Activated naive CD4-positive, alpha-beta T cell treated with anti-CD3 and anti-CD28 coated beads, Interleukin-2, amount 50 U/mL, for 72 hours (primary cell): ENCODE results near the gene KCNB1. TPM values are rescaled to one million over a fixed set of nuclear protein-coding genes. Genes with fewer than 3 reads are reported as not detected.

ENCODE experiments used
- ATAC-seq, 2 donors: fragments of 150-1000 bp; cut with Tn5 transposase; 2 replicates each; pipeline ENCODE4 v1.10.0; 2021; ENCODE audit warnings: mild to moderate bottlenecking in 2 of 2, moderate library complexity in 2 of 2
- DNase-seq, 2 donors: peaks; one replicate each; pipeline ENCODE4 v3.0.0; 2021 to 2022; ENCODE audit warnings: low spot score in 2 of 2
- H3K27ac Mint-ChIP-seq, 2 donors: one replicate each; pipeline ENCODE4 v1.8.0; 2022; ENCODE audit warnings: mild to moderate bottlenecking in 2 of 2, mixed read lengths in 2 of 2
- H3K36me3 Mint-ChIP-seq, 2 donors: one replicate each; pipeline ENCODE4 v1.8.0; 2022; ENCODE audit warnings: mixed read lengths in 2 of 2
- H3K9me3 Mint-ChIP-seq, 2 donors: one replicate each; pipeline ENCODE4 v1.8.0; 2022; ENCODE audit warnings: mixed read lengths in 2 of 2
- total RNA-seq, 2 donors: library from RNA; stranded (reverse); gene quantifications; one replicate each; pipeline ENCODE4 v1.2.3, GENCODE V29; 2022

Gene KCNB1
- total RNA-seq, 2 donors from 2014 or later, result not detected

DNA sequence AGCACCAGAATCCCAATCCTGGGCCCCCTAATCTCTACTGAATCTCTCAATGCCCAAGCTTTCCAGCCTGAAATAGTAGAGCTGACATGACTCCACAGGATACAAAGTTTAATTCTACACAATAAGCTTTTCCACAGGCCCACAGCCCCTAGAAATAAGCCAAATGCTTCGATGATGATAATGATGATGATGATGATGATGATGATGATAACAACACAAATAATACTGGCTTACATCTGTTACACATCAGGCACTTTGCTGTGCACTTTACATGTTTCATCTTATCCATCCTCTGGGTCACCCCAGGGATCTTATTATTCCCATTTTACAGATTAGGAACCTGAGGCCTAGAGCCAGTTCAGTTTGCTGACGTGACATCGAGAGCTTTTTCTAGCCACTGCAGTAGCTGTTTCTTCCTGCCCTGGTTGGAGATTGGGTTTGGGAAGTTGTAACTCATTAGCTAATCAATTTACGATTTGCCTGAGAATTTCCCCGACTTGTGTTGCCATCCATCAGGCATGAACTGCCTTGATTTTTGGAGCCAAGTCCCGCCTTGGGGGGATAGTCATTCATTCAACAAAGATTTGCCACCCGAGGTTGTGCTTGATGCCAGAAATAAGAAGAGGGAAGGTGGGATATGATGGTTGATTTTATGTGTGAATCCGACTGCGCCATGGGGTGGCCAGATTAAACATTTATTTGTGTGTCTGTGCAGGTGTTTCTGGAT lies 20.4 kb downstream of the KCNB1 start:
- Mint-ChIP-seq H3K36me3 (no peaks in the 10 kb centered on the region), H3K9me3 (peaks cover 0 to 2% of the 10 kb centered on the region in 2 donors), H3K27ac (no peak overlapping the region)
- DNase-seq, result no peak
- no peak for ATAC-seq

DNA sequence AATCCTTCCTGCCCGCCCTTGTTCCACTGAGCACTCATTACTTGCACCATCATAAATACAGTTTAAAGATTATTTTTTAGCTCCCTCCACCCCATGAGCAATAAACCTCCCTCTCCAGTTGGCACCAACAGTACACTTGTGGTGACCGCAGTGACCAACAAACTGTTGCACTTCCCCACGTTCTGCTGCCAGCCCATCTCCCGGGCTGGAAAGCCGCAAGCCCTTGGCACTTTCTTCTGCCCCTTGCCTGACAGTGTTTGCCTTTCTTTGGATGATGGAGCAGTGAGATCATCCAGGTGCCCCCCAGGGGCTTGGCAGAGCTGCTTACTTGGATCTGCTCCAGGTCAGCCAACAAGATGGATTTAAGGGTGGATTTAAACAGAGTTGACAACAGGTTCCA lies 21.6 kb downstream of the KCNB1 start:
- no peak for DNase-seq
- H3K36me3 Mint-ChIP-seq, result no peaks in the 10 kb centered on the region
- no peak for ATAC-seq

GRCh38 chr20:49460131-49460530 lies 22.3 kb downstream of the KCNB1 start:
- no peak for ATAC-seq
- Mint-ChIP-seq H3K27ac (peak overlapping the region in 1 of 2 donors; percentile 44), H3K36me3 (no peaks in the 10 kb centered on the region), H3K9me3 (no peaks in the 10 kb centered on the region)
- DNase-seq, result no peak

More for the DNA sequence above, 21.6 kb downstream of the KCNB1 start:
- Mint-ChIP-seq H3K27ac (no peak overlapping the region), H3K9me3 (no peaks in the 10 kb centered on the region)

DNA sequence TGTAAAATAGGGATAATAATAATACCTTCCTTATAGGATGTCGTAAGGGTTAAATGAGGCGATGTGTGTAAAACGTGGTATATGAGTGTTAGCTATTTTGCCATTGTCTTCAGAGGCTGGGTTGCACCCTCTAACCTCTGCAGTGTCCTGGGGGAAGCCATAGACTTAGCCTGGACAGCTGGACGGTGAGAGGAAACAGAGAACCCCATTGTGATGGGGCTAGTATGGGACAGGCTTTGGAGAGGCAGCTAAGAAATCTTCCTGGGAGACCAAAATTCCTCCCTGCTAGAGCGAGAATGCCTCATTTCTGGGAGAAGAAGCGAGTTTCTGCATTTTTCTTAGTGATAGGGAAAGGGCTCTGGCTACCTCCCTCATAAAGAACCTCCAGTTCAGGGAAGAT lies 22.8 kb downstream of the KCNB1 start:
- Mint-ChIP-seq H3K36me3 (no peaks in the 10 kb centered on the region), H3K9me3 (no peaks in the 10 kb centered on the region), H3K27ac (no peak overlapping the region)
- DNase-seq, result no peak
- ATAC-seq, result no peak

- H3K36me3 Mint-ChIP-seq, result no peaks in the 10 kb centered on the region
- H3K27ac Mint-ChIP-seq, result no peak overlapping the region
- H3K9me3 Mint-ChIP-seq, result no peaks in the 10 kb centered on the region
- DNase-seq, result no peak
- no peak for ATAC-seq
These were observed 25.0 kb downstream of the KCNB1 start for GRCh38 chr20:49457444-49457843.

GRCh38 chr20:49456646-49457045 lies 25.8 kb downstream of the KCNB1 start:
- Mint-ChIP-seq H3K27ac (no peak overlapping the region), H3K36me3 (no peaks in the 10 kb centered on the region), H3K9me3 (no peaks in the 10 kb centered on the region)
- DNase-seq, result no peak
- ATAC-seq, result no peak

DNA sequence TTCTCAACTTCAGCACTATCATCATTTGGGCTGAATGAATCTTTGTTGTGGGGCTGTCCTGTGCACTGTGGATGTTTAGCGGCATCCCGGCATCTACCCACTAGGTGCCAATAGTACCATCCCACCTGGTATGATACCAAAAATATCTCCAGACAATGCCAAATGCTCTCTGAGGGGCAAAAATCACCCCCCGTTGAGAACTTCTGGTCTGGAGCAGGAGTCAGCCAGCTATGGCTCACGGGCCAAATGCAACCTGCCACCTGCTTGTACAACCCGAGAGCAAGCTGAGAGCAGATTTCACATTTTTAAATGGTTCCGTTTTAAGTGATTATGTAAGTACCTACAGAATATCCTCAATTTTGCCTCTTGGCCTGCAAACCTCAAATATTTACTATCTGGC lies 26.8 kb downstream of the KCNB1 start:
- Mint-ChIP-seq H3K36me3 (no peaks in the 10 kb centered on the region), H3K9me3 (no peaks in the 10 kb centered on the region), H3K27ac (no peak overlapping the region)
- no peak for ATAC-seq
- no peak for DNase-seq

DNA sequence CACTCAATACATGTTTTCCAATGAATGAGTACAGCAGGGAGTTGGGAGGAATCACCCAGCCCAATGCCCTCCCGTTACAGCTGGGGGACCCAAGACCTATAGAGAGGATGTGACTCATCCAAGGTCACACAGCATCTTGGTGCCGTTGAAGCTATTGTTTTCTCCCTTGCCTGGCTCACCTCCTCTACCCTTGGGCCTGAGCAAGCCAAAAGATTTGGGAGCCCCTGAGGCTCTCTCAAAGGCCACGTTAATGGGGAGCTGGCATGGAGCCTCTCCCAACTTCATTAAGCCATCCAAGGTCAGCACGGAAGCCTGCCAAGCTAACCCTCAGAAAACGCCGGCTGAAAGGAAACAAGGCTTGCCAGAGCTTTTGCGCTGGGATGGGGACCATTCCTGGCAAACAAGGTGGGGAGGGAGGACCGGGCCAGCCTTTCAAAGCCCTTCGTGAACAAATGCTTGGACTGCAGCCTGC lies 30.4 kb downstream of the KCNB1 start:
- H3K27ac Mint-ChIP-seq, result no peak overlapping the region
- ATAC-seq (no peak), DNase-seq (no peak)
- no peaks in the 10 kb centered on the region for H3K36me3 Mint-ChIP-seq
- no peaks in the 10 kb centered on the region for H3K9me3 Mint-ChIP-seq

- Mint-ChIP-seq H3K36me3 (no peaks in the 10 kb centered on the region), H3K27ac (no peak overlapping the region), H3K9me3 (no peaks in the 10 kb centered on the region)
- ATAC-seq (no peak), DNase-seq (no peak)
These were observed 32.2 kb downstream of the KCNB1 start for GRCh38 chr20:49450281-49450721.

GRCh38 chr20:49448917-49449316 lies 33.6 kb downstream of the KCNB1 start:
- ATAC-seq (no peak), DNase-seq (no peak)
- Mint-ChIP-seq H3K27ac (no peak overlapping the region), H3K36me3 (no peaks in the 10 kb centered on the region), H3K9me3 (no peaks in the 10 kb centered on the region)

GRCh38 chr20:49447946-49448809 lies 34.3 kb downstream of the KCNB1 start:
- Mint-ChIP-seq H3K27ac (no peak overlapping the region), H3K9me3 (no peaks in the 10 kb centered on the region), H3K36me3 (no peaks in the 10 kb centered on the region)
- ATAC-seq (no peak), DNase-seq (no peak)

DNA sequence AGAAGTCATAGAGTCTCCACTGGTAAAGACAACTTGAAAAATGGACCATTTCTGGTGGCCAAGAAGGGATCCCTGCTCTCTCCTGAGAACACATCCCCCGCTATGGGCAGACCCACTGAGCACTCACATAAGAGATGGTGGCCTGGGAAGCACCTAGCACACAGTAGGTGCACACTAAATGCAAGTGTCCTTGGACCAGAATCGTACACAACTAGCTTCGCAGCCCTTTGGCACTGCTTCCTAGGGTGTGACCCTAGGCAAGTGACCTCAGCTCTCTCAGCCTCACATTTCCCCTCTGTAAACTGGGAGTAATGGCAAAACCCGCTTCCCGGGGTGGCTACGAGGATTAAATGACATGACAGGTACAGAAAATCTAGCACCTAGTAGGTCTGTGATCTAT lies 35.1 kb downstream of the KCNB1 start:
- no peaks in the 10 kb centered on the region for H3K9me3 Mint-ChIP-seq
- ATAC-seq, result no peak
- no peak for DNase-seq
- no peak overlapping the region for H3K27ac Mint-ChIP-seq
- H3K36me3 Mint-ChIP-seq, result no peaks in the 10 kb centered on the region

GRCh38 chr20:49446808-49447207 lies 35.7 kb downstream of the KCNB1 start:
- H3K27ac Mint-ChIP-seq, result no peak overlapping the region
- DNase-seq (no peak), ATAC-seq (no peak)
- no peaks in the 10 kb centered on the region for H3K9me3 Mint-ChIP-seq
- no peaks in the 10 kb centered on the region for H3K36me3 Mint-ChIP-seq

GRCh38 chr20:49446080-49446479 lies 36.4 kb downstream of the KCNB1 start:
- Mint-ChIP-seq H3K36me3 (no peaks in the 10 kb centered on the region), H3K9me3 (no peaks in the 10 kb centered on the region), H3K27ac (peak overlapping the region in 1 of 2 donors; percentile 9)
- DNase-seq (no peak), ATAC-seq (no peak)

DNA sequence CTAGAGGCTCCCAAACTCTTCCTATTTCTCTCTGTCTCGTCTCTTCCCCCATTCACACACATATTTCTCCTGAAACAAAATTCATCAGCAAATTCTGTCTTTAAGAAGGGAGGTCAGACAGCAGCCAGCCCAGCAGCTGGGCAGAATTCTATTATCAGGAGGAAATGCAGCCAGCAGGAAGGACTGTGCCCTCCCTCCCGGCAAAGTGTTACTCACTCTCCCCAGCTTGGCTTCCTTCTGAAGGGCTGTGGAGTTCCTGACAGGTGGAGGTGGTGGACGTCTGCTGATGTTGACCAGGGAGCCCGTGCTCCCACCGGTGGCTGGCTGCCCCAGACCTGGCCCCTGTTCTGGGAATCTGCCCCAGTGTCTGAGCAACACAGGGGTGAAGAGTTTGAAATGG lies 37.3 kb downstream of the KCNB1 start:
- Mint-ChIP-seq H3K36me3 (no peaks in the 10 kb centered on the region), H3K9me3 (no peaks in the 10 kb centered on the region), H3K27ac (no peak overlapping the region)
- no peak for ATAC-seq
- DNase-seq, result no peak

- Mint-ChIP-seq H3K27ac (no peak overlapping the region), H3K9me3 (no peaks in the 10 kb centered on the region), H3K36me3 (no peaks in the 10 kb centered on the region)
- DNase-seq (no peak), ATAC-seq (no peak)
These were observed 37.9 kb downstream of the KCNB1 start for GRCh38 chr20:49444553-49444990.

- ATAC-seq (no peak), DNase-seq (no peak)
- H3K9me3 Mint-ChIP-seq, result no peaks in the 10 kb centered on the region
- no peak overlapping the region for H3K27ac Mint-ChIP-seq
- no peaks in the 10 kb centered on the region for H3K36me3 Mint-ChIP-seq
These were observed 45.4 kb downstream of the KCNB1 start for GRCh38 chr20:49437057-49437456.
